Sigmoid colon (tissue), 4 donors: Measurements from ENCODE around the gene WASHC4.

Experiments used
- EP300 ChIP-seq, 4 donors: sonication (generic); formaldehyde crosslinking; IDR thresholded peaks; one replicate each; pipeline ENCODE4 v1.6.1; 2017; ENCODE audit warnings: antibody characterized with exemption in 4 of 4
- POLR2A ChIP-seq, 2 donors: fragments of 450-650 bp; IDR thresholded peaks; one replicate each; pipeline ENCODE4 v1.6.1; 2016; ENCODE audit warnings: antibody characterized with exemption in 2 of 2, mild to moderate bottlenecking in 2 of 2, moderate library complexity in 2 of 2
- POLR2AphosphoS5 ChIP-seq, 4 donors: sonication (generic); formaldehyde crosslinking; IDR thresholded peaks; one replicate each; pipeline ENCODE4 v1.6.1; 2017; ENCODE audit warnings: antibody characterized with exemption in 4 of 4
- TF ChIP-seq, protein P1 (sequence below), 4 experiments: fragments of 450-650 bp in 3 of 4; fragments of 200-600 bp in 1 of 4; IDR thresholded peaks; one replicate each; pipeline ENCODE4 v1.5.1; 2016 to 2019; ENCODE audit warnings: antibody characterized with exemption in 4 of 4, mild to moderate bottlenecking in 3 of 4, moderate library complexity in 2 of 4

GRCh38 chr12:105204127-105204526, 96.6 kb downstream of the WASHC4 start:
- TF ChIP-seq, protein P1, sequence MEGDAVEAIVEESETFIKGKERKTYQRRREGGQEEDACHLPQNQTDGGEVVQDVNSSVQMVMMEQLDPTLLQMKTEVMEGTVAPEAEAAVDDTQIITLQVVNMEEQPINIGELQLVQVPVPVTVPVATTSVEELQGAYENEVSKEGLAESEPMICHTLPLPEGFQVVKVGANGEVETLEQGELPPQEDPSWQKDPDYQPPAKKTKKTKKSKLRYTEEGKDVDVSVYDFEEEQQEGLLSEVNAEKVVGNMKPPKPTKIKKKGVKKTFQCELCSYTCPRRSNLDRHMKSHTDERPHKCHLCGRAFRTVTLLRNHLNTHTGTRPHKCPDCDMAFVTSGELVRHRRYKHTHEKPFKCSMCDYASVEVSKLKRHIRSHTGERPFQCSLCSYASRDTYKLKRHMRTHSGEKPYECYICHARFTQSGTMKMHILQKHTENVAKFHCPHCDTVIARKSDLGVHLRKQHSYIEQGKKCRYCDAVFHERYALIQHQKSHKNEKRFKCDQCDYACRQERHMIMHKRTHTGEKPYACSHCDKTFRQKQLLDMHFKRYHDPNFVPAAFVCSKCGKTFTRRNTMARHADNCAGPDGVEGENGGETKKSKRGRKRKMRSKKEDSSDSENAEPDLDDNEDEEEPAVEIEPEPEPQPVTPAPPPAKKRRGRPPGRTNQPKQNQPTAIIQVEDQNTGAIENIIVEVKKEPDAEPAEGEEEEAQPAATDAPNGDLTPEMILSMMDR (IDR thresholded peaks at IDR 0.05) = no peak
- TF ChIP-seq POLR2AphosphoS5 (IDR thresholded peaks at IDR 0.05) (no peak), EP300 (IDR thresholded peaks at IDR 0.05) (no peak), POLR2A (IDR thresholded peaks at IDR 0.05) (no peak)
